Neural cell (in vitro differentiated cells): Measurements from ENCODE around the gene TSHR. TPM values are rescaled to one million over a fixed set of nuclear protein-coding genes. Genes with fewer than 3 reads are reported as not detected.

Experiments
- H2AFZ ChIP-seq: fragments of 200-600, 300-800 bp; sonication (generic), shearing (Covaris generic); 2 replicates; pipeline ENCODE4 v1.6.0; 2014; ENCODE audit warnings: low read depth, mild to moderate bottlenecking, antibody characterized with exemption, low read length, moderate library complexity
- H3F3A ChIP-seq: fragments of 200-600 bp; shearing (Covaris generic); 2 replicates; pipeline ENCODE4 v1.6.1; 2016; ENCODE audit warnings: mild to moderate bottlenecking, moderate library complexity, mixed read lengths, antibody characterized with exemption, low read length; ENCODE audit not compliant: insufficient read depth, poor library complexity, severe bottlenecking
- H3K27ac ChIP-seq: fragments of 200-600, 300-800 bp; sonication (generic), shearing (Covaris generic); 2 replicates; pipeline ENCODE4 v1.5.1; 2014; ENCODE audit warnings: mild to moderate bottlenecking, low read length, moderate library complexity
- H3K27me3 ChIP-seq: fragments of 300-800, 200-600 bp; sonication (generic), shearing (Covaris generic); 2 replicates; pipeline ENCODE4 v1.6.0; 2014; ENCODE audit warnings: mild to moderate bottlenecking, low read depth, low read length, moderate library complexity; ENCODE audit not compliant: insufficient read depth
- H3K36me3 ChIP-seq: fragments of 300-800, 200-600 bp; sonication (generic), shearing (Covaris generic); 2 replicates; pipeline ENCODE4 v1.5.1; 2014; ENCODE audit warnings: mild to moderate bottlenecking, antibody characterized with exemption, low read length, moderate library complexity; ENCODE audit not compliant: insufficient read depth
- H3K4me2 ChIP-seq: fragments of 300-800, 200-600 bp; sonication (generic), shearing (Covaris generic); 2 replicates; pipeline ENCODE4 v1.6.0; 2014; ENCODE audit warnings: mild to moderate bottlenecking, low read length
- H3K4me3 ChIP-seq: fragments of 300-800, 200-600 bp; sonication (generic), shearing (Covaris generic); 2 replicates; pipeline ENCODE4 v1.5.1; 2014; ENCODE audit warnings: mild to moderate bottlenecking, low read length, moderate library complexity
- H3K79me2 ChIP-seq: fragments of 200-600 bp; shearing (Covaris generic); replicated peaks from 2 replicates; pipeline ENCODE4 v1.6.0; 2014; ENCODE audit warnings: mild to moderate bottlenecking, low read length, moderate library complexity; ENCODE audit not compliant: insufficient read depth
- H3K9ac ChIP-seq: fragments of 300-800, 200-600 bp; sonication (generic), shearing (Covaris generic); 2 replicates; pipeline ENCODE4 v1.6.1; 2016; ENCODE audit warnings: mild to moderate bottlenecking, low read length, mixed read lengths
- H3K9me2 ChIP-seq: fragments of 200-600 bp; shearing (Covaris generic); 2 replicates; pipeline ENCODE4 v1.6.1; 2016; ENCODE audit warnings: mild to moderate bottlenecking, low read length, mixed read lengths; ENCODE audit not compliant: insufficient read depth
- H3K9me3 ChIP-seq: fragments of 200-600, 300-800 bp; sonication (generic), shearing (Covaris generic); 2 replicates; pipeline ENCODE4 v1.6.1; 2016; ENCODE audit warnings: mild to moderate bottlenecking, mixed run types, low read length, moderate library complexity, mixed read lengths
- H4K20me1 ChIP-seq: fragments of 200-600 bp; shearing (Covaris generic); 2 replicates; pipeline ENCODE4 v1.6.1; 2016; ENCODE audit warnings: mild to moderate bottlenecking, mixed run types; ENCODE audit not compliant: insufficient read depth
- CTCF ChIP-seq: fragments of 450-650 bp; IDR thresholded peaks from 2 replicates; pipeline ENCODE4 v1.5.1; 2014; ENCODE audit warnings: antibody characterized with exemption, mild to moderate bottlenecking, moderate library complexity; ENCODE audit not compliant: poor library complexity, severe bottlenecking
- EP300 ChIP-seq: fragments of 450-650 bp; conservative IDR thresholded peaks from 2 replicates; pipeline ENCODE4 v1.6.1; 2014; ENCODE audit warnings: antibody characterized with exemption, mild to moderate bottlenecking, moderate library complexity; ENCODE audit not compliant: poor library complexity, severe bottlenecking
- EZH2 ChIP-seq: fragments of 200-600, 300-800 bp; shearing (Covaris generic), sonication (generic); IDR thresholded peaks from 2 replicates; pipeline ENCODE4 v1.6.1; 2014; ENCODE audit warnings: antibody characterized with exemption, low read length, borderline replicate concordance, mild to moderate bottlenecking; ENCODE audit not compliant: insufficient read depth, poor library complexity, severe bottlenecking
- MXI1 ChIP-seq: fragments of 450-650 bp; conservative IDR thresholded peaks from 2 replicates; pipeline ENCODE4 v1.6.1; 2014; ENCODE audit warnings: antibody characterized with exemption, mild to moderate bottlenecking; ENCODE audit not compliant: poor library complexity, severe bottlenecking
- POLR2AphosphoS5 ChIP-seq: IDR thresholded peaks from 2 replicates; pipeline ENCODE4 v1.6.1; 2012
- RAD21 ChIP-seq: fragments of 450-650 bp; conservative IDR thresholded peaks from 2 replicates; pipeline ENCODE4 v1.6.1; 2014; ENCODE audit warnings: antibody characterized with exemption, mild to moderate bottlenecking, moderate library complexity
- SMC3 ChIP-seq: fragments of 450-650 bp; conservative IDR thresholded peaks from 2 replicates; pipeline ENCODE4 v1.6.1; 2014; ENCODE audit warnings: antibody characterized with exemption, mild to moderate bottlenecking, moderate library complexity; ENCODE audit not compliant: poor library complexity
- TAF1 ChIP-seq: IDR thresholded peaks from 2 replicates; pipeline ENCODE4 v1.6.1; 2012; ENCODE audit warnings: low read depth
- polyA plus RNA-seq: library from polyadenylated mRNA; depleted of rRNA; stranded (reverse); fragments of >200 nt; gene quantifications from 2 replicates; pipeline ENCODE4 v1.2.3, GENCODE V29; 2014
- TF ChIP-seq, protein P1 (sequence below): IDR thresholded peaks from 2 replicates; pipeline ENCODE4 v1.6.1; 2012; ENCODE audit warnings: borderline replicate concordance

Gene TSHR
- polyA plus RNA-seq, 1 donor from 2014 or later: not detected

- H3K36me3 ChIP-seq: no peaks in the 10 kb centered on the region
- no peaks in the 10 kb centered on the region for H4K20me1 ChIP-seq
- H3K27me3 ChIP-seq: no peaks in the 10 kb centered on the region
- H3K4me3 ChIP-seq: no peak overlapping the region
- H3K9me2 ChIP-seq: no peaks in the 10 kb centered on the region
- TF ChIP-seq POLR2AphosphoS5: no peak
- no peak for TF ChIP-seq EZH2
- TF ChIP-seq, protein P1, sequence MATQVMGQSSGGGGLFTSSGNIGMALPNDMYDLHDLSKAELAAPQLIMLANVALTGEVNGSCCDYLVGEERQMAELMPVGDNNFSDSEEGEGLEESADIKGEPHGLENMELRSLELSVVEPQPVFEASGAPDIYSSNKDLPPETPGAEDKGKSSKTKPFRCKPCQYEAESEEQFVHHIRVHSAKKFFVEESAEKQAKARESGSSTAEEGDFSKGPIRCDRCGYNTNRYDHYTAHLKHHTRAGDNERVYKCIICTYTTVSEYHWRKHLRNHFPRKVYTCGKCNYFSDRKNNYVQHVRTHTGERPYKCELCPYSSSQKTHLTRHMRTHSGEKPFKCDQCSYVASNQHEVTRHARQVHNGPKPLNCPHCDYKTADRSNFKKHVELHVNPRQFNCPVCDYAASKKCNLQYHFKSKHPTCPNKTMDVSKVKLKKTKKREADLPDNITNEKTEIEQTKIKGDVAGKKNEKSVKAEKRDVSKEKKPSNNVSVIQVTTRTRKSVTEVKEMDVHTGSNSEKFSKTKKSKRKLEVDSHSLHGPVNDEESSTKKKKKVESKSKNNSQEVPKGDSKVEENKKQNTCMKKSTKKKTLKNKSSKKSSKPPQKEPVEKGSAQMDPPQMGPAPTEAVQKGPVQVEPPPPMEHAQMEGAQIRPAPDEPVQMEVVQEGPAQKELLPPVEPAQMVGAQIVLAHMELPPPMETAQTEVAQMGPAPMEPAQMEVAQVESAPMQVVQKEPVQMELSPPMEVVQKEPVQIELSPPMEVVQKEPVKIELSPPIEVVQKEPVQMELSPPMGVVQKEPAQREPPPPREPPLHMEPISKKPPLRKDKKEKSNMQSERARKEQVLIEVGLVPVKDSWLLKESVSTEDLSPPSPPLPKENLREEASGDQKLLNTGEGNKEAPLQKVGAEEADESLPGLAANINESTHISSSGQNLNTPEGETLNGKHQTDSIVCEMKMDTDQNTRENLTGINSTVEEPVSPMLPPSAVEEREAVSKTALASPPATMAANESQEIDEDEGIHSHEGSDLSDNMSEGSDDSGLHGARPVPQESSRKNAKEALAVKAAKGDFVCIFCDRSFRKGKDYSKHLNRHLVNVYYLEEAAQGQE: no peak
- no peak for TF ChIP-seq RAD21
- TF ChIP-seq SMC3: no peak
- TF ChIP-seq TAF1: no peak
- no peak for TF ChIP-seq MXI1
- no peak for TF ChIP-seq CTCF
- peaks cover 3% of the 10 kb centered on the region for H3K9me3 ChIP-seq
- H3K9ac ChIP-seq: no peak overlapping the region
- no peaks in the 10 kb centered on the region for H3F3A ChIP-seq
- no peak overlapping the region for H3K27ac ChIP-seq
- H2AFZ ChIP-seq: no peak overlapping the region
- H3K79me2 ChIP-seq: no peaks in the 10 kb centered on the region
- no peak overlapping the region for H3K4me2 ChIP-seq
Measured at GRCh38 chr14:81125536-81125935, 170.1 kb downstream of the TSHR start.

DNA sequence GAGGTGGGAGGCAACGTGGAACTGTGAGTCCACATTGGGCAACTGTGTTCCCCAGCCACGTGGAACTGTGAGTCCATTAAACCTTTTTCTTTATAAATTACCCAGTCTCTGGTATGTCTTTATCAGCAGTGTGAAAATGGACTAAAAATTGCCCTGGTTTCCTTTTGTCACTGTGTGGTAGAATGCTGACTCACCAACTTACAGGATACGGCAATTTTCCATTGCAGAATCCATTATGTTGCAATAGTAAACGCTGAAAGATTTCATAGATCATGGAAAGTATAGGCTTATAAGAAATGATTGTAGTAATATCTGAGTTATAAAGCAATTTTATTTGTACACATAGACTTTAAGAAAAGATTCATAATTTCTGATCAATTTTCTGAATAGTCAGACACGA lies 172.4 kb downstream of the TSHR start:
- Histone ChIP-seq H3K79me2 (no peaks in the 10 kb centered on the region), H4K20me1 (no peaks in the 10 kb centered on the region), H2AFZ (no peak overlapping the region), H3F3A (no peaks in the 10 kb centered on the region), H3K27me3 (no peaks in the 10 kb centered on the region), H3K9me2 (no peaks in the 10 kb centered on the region), H3K4me3 (no peak overlapping the region), H3K36me3 (no peaks in the 10 kb centered on the region), H3K9ac (no peak overlapping the region), H3K9me3 (peaks cover 3% of the 10 kb centered on the region), H3K27ac (no peak overlapping the region), H3K4me2 (no peak overlapping the region)
- TF ChIP-seq EZH2: no peak
- no peak for TF ChIP-seq SMC3
- TF ChIP-seq TAF1: no peak
- TF ChIP-seq POLR2AphosphoS5: no peak
- TF ChIP-seq MXI1: no peak
- no peak for TF ChIP-seq EP300
- TF ChIP-seq RAD21: no peak
- TF ChIP-seq, protein P1: no peak
- no peak for TF ChIP-seq CTCF
